Measurements from ENCODE around the gene MYH15.

MYH15 gene

DNA sequence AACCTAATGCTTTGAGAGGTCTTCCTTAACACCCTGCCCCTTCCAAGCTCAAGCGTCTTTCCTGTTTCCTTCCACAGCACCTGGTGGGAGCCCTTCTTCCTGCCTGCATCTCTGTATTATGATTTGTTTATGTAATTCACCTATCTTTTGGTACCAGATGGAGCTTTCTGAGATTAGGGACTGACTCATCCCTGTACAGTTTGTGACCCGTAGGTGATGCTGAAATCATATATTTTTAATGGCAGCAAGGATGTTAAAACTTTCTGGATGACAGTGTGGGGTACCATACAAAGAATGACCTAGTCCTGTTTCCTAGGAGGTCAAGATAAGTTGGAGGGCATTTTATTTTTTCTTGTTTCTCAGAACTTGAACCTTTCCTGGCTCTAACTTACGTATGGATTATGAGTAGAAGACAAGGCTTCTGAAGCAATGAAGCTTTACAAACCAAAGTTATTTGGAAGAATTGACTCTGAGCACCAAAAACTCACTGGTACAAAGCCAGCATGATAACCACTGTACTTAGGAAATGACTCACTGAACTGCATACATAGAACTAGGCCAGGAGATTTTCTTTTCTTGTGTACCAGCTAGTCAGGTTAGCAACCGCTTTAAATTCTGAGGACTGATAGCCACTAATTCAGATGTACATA, 167.4 kb downstream of the MYH15 start:
- H3K4me1 ChIP-seq, result no peaks in the 10 kb centered on the region
- no peaks in the 10 kb centered on the region for H3K9me3 ChIP-seq (ENCODE audit: control insufficient read depth, low read length)
- H3K79me2 ChIP-seq, result no peaks in the 10 kb centered on the region
- no peak overlapping the region for H3K4me2 ChIP-seq (ENCODE audit: low read length)
- TF ChIP-seq, protein P1, sequence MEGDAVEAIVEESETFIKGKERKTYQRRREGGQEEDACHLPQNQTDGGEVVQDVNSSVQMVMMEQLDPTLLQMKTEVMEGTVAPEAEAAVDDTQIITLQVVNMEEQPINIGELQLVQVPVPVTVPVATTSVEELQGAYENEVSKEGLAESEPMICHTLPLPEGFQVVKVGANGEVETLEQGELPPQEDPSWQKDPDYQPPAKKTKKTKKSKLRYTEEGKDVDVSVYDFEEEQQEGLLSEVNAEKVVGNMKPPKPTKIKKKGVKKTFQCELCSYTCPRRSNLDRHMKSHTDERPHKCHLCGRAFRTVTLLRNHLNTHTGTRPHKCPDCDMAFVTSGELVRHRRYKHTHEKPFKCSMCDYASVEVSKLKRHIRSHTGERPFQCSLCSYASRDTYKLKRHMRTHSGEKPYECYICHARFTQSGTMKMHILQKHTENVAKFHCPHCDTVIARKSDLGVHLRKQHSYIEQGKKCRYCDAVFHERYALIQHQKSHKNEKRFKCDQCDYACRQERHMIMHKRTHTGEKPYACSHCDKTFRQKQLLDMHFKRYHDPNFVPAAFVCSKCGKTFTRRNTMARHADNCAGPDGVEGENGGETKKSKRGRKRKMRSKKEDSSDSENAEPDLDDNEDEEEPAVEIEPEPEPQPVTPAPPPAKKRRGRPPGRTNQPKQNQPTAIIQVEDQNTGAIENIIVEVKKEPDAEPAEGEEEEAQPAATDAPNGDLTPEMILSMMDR (IDR thresholded peaks at IDR 0.05), result no peak
- no peak overlapping the region for H2AFZ ChIP-seq
- no peak overlapping the region for H3K9ac ChIP-seq
- H3K27ac ChIP-seq, result no peak overlapping the region
- peaks cover under 1% of the 10 kb centered on the region for H3K36me3 ChIP-seq (ENCODE audit: control insufficient read depth, insufficient read depth, low read length)
- H3K4me3 ChIP-seq (ENCODE audit: low read depth, low read length), result no peak overlapping the region
- no peaks in the 10 kb centered on the region for H3K27me3 ChIP-seq (ENCODE audit: control insufficient read depth, insufficient read depth, low read length)

DNA sequence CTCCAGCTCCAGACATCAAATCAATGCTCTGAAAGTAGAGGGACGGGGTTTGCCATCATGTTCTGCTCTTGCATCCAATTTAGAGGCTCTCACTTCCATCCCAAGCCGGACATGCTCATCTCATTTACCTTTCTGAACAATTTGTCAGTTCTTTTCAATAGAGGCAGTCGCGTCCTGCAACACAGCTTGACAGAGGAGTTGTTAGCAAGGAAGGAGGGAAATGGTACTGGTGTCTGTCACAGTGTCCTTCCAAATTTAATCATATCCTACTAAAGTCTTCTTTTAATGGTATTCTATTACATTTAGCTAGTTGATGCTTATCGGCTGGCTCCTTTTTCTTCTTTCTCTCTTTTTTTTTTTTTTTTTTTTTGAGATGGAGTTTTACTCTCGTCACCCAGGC, 168.5 kb downstream of the MYH15 start:
- H3K79me2 ChIP-seq, result no peaks in the 10 kb centered on the region
- no peak overlapping the region for H3K27ac ChIP-seq
- H3K27me3 ChIP-seq (ENCODE audit: control insufficient read depth, insufficient read depth, low read length), result no peaks in the 10 kb centered on the region
- H3K9me3 ChIP-seq (ENCODE audit: control insufficient read depth, low read length), result no peaks in the 10 kb centered on the region
- H3K4me1 ChIP-seq, result no peaks in the 10 kb centered on the region
- no peaks in the 10 kb centered on the region for H3K36me3 ChIP-seq (ENCODE audit: control insufficient read depth, insufficient read depth, low read length)
- H3K4me2 ChIP-seq (ENCODE audit: low read length), result no peak overlapping the region
- no peak overlapping the region for H3K9ac ChIP-seq
- no peak overlapping the region for H3K4me3 ChIP-seq (ENCODE audit: low read depth, low read length)
- H2AFZ ChIP-seq, result no peak overlapping the region
- TF ChIP-seq, protein P1 (IDR thresholded peaks at IDR 0.05), result no peak

DNA sequence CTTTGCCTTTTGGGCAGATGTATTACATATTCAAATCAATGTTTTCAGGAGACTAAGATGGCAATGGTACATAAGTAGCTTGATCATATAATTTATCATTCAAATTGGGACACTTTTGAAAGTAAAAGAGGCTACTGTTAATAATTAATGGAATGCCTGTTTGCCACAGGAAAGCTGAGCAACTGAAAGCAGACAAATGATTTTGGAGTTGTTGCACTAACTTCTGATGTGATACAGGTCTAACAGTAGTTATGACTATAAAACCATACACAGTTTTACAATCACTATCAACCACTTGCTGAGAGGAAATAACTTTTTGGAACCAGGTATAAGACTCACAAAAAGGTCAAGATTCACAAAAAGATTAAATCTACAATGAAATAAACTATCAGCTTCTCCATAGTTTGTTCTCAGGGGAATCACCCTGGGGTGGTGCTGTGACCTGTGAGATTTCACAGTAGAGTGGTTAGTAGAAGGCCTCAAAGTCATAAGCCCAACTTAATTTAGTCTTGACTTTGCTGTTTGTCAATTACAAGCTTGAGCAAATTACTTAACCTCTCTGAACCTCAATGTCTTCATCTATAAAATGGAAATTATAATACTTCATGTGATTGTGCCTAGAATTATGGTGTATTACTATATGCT, 171.4 kb downstream of the MYH15 start:
- Histone ChIP-seq H3K4me1 (no peaks in the 10 kb centered on the region), H3K27me3 (ENCODE audit: control insufficient read depth, insufficient read depth, low read length) (no peaks in the 10 kb centered on the region), H3K4me2 (ENCODE audit: low read length) (no peak overlapping the region), H3K79me2 (no peaks in the 10 kb centered on the region), H3K36me3 (ENCODE audit: control insufficient read depth, insufficient read depth, low read length) (no peaks in the 10 kb centered on the region), H2AFZ (no peak overlapping the region), H3K9me3 (ENCODE audit: control insufficient read depth, low read length) (no peaks in the 10 kb centered on the region), H3K9ac (no peak overlapping the region), H3K4me3 (ENCODE audit: low read depth, low read length) (no peak overlapping the region), H3K27ac (no peak overlapping the region)
- TF ChIP-seq, protein P1 (IDR thresholded peaks at IDR 0.05), result no peak

DNA sequence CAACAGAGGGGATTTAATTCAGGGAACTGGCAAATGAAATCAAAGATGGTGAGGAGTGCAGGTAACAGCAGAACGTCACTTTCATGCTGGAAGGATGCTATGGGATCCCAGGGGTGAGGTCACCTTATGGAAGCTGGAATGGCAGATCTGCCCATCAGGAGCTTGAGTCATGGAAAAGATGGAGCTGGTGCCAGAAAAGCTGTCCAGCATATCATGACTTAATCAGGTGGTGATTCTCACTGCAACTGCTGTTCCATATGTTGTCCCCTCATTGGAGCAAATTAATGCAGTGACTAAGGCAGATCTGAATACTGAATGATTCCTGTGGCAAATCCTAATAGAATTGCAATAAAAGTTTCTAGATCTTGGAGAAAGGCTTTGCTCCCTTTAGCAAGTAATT, 175.7 kb downstream of the MYH15 start:
- Histone ChIP-seq H2AFZ (no peak overlapping the region), H3K9ac (no peak overlapping the region), H3K27me3 (ENCODE audit: control insufficient read depth, insufficient read depth, low read length) (no peaks in the 10 kb centered on the region), H3K4me2 (ENCODE audit: low read length) (no peak overlapping the region), H3K79me2 (no peaks in the 10 kb centered on the region), H3K36me3 (ENCODE audit: control insufficient read depth, insufficient read depth, low read length) (no peaks in the 10 kb centered on the region), H3K4me3 (ENCODE audit: low read depth, low read length) (no peak overlapping the region), H3K27ac (no peak overlapping the region), H3K4me1 (no peaks in the 10 kb centered on the region), H3K9me3 (ENCODE audit: control insufficient read depth, low read length) (no peaks in the 10 kb centered on the region)
- TF ChIP-seq, protein P1 (IDR thresholded peaks at IDR 0.05), result no peak

DNA sequence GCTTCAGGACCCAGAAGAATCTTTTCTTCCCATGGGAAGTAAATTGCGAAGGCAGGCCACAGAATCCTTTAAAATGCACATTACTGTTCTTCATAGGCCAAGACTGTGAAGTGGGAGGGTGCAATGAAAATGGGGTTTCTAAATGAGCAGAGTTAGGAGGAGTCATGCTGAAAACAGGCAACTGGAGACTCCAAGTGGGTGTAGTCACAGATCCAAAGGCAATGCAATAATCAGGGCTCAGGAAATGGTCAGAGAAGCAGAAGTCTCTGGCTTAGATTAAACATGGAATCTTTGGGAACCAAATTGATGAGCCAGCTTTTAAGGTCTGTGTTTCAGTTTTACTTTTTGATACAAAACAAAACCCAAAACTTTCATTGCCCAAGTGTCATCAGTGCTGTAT, 176.4 kb downstream of the MYH15 start:
- H3K36me3 ChIP-seq (ENCODE audit: control insufficient read depth, insufficient read depth, low read length), result no peaks in the 10 kb centered on the region
- H3K9me3 ChIP-seq (ENCODE audit: control insufficient read depth, low read length), result no peaks in the 10 kb centered on the region

More for the DNA sequence above, 176.4 kb downstream of the MYH15 start:
- Histone ChIP-seq H3K4me2 (ENCODE audit: low read length) (no peak overlapping the region), H3K27ac (no peak overlapping the region), H2AFZ (no peak overlapping the region), H3K9ac (no peak overlapping the region), H3K79me2 (no peaks in the 10 kb centered on the region), H3K27me3 (ENCODE audit: control insufficient read depth, insufficient read depth, low read length) (no peaks in the 10 kb centered on the region), H3K4me1 (no peaks in the 10 kb centered on the region), H3K4me3 (ENCODE audit: low read depth, low read length) (no peak overlapping the region)
- TF ChIP-seq, protein P1 (IDR thresholded peaks at IDR 0.05), result no peak
